HG02763 (cell line): ENCODE measurements around the gene LAMP1.
"Not testable (repeated sequence)": the region's sequence is repeated elsewhere in the genome, so short reads cannot be mapped to it uniquely, and the experiment has no call there.

Experiments used
- ATAC-seq: cut with Tn5 transposase; IDR thresholded peaks from one replicate; pipeline ENCODE4 v1.9.1; 2021; ENCODE audit warnings: mild to moderate bottlenecking, moderate library complexity; ENCODE audit not compliant: unreplicated experiment

LAMP1 gene

GRCh38 chr13:113353254-113353653, 56.2 kb downstream of the LAMP1 start:
- ATAC-seq: no peak

GRCh38 chr13:113354831-113355610, 58.0 kb downstream of the LAMP1 start:
- ATAC-seq: no peak

GRCh38 chr13:113355621-113356020, 58.6 kb downstream of the LAMP1 start:
- ATAC-seq: no peak

- no peak for ATAC-seq
Measured at GRCh38 chr13:113356596-113356995, 59.6 kb downstream of the LAMP1 start.

GRCh38 chr13:113357529-113357928, 60.5 kb downstream of the LAMP1 start:
- no peak for ATAC-seq

- ATAC-seq: no peak
Measured at GRCh38 chr13:113358653-113359190, 61.7 kb downstream of the LAMP1 start.

GRCh38 chr13:113359571-113359970, 62.5 kb downstream of the LAMP1 start:
- ATAC-seq: no peak

GRCh38 chr13:113360446-113360845, 63.4 kb downstream of the LAMP1 start:
- ATAC-seq: no peak

GRCh38 chr13:113361406-113361805, 64.4 kb downstream of the LAMP1 start:
- ATAC-seq: no peak

GRCh38 chr13:113364311-113364889, 67.4 kb downstream of the LAMP1 start:
- ATAC-seq: no peak

- ATAC-seq: no peak
Measured at GRCh38 chr13:113364901-113365582, 68.0 kb downstream of the LAMP1 start.

GRCh38 chr13:113365583-113365970, 68.5 kb downstream of the LAMP1 start:
- no peak for ATAC-seq

- no peak for ATAC-seq
Measured at GRCh38 chr13:113365971-113366588, 69.0 kb downstream of the LAMP1 start.

- no peak for ATAC-seq
Measured at GRCh38 chr13:113367020-113367560, 70.1 kb downstream of the LAMP1 start.

- no peak for ATAC-seq
Measured at GRCh38 chr13:113367771-113368170, 70.7 kb downstream of the LAMP1 start.

GRCh38 chr13:113368353-113368752, 71.3 kb downstream of the LAMP1 start:
- ATAC-seq: not testable (repeated sequence)

GRCh38 chr13:113369189-113369588, 72.2 kb downstream of the LAMP1 start:
- no peak for ATAC-seq

GRCh38 chr13:113369881-113370280, 72.8 kb downstream of the LAMP1 start:
- ATAC-seq: no peak

GRCh38 chr13:113371061-113371460, 74.0 kb downstream of the LAMP1 start:
- ATAC-seq: no peak

GRCh38 chr13:113371701-113372100, 74.7 kb downstream of the LAMP1 start:
- not testable (repeated sequence) for ATAC-seq
